GM10266 (cell line): ENCODE data around the gene ATAD3A.
A peak's percentile ranks its signal among the peaks of the same experiment; 100 is the strongest.
"Not testable (repeated sequence)": the region's sequence is repeated elsewhere in the genome, so short reads cannot be mapped to it uniquely, and the experiment has no call there.

Experiments
- DNase-seq: peaks from one replicate; pipeline ENCODE4 v3.0.0; 2012; ENCODE audit errors: extremely low spot score
- TF ChIP-seq, protein P1 (sequence below): IDR thresholded peaks from 2 replicates; pipeline ENCODE4 v1.5.1; 2012; ENCODE audit warnings: mild to moderate bottlenecking, low read depth; ENCODE audit not compliant: control insufficient read depth, insufficient read depth; ENCODE audit errors: missing control alignments

The ATAD3A gene

DNA sequence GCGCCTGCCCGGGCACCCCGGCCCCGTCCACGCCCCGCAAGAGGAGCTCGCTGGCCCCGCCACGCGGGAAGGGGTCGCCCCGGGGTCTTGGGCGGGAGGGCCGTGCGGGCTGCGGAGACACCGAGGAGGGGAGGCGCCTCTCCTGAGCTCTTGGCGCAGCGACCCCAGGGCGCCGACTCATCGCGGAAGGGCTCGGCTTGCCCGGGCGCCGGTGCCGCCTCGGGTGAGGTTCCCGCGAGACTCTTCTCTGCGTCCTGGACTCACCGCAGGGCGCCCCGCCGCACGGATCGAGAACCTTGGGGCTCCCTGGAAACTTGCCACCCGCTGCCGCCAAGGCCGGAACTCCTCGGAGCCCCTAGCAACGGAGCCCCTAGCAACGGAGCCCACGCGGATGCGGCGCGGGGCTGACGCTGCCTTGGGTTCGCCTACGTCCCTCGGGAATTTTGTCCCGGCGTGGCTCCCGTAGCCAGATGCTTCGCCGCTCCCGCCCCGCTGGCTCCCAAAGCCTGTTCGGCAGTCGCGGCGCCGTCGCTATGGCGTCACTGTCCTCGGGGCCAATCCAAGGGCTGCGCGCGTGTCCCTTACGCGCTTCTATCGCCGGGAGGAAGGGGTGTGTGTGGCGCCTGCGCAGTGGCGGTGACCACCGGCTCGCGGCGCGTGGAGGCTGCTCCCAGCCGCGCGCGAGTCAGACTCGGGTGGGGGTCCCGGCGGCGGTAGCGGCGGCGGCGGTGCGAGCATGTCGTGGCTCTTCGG lies at the start of gene ATAD3A:
Gene ATAD3A, plus strand, starts transcription at position 630 of the 753 bp plus-strand sequence. Its CDS starts 107 bp downstream, at position 737.
- TF ChIP-seq, protein P1, sequence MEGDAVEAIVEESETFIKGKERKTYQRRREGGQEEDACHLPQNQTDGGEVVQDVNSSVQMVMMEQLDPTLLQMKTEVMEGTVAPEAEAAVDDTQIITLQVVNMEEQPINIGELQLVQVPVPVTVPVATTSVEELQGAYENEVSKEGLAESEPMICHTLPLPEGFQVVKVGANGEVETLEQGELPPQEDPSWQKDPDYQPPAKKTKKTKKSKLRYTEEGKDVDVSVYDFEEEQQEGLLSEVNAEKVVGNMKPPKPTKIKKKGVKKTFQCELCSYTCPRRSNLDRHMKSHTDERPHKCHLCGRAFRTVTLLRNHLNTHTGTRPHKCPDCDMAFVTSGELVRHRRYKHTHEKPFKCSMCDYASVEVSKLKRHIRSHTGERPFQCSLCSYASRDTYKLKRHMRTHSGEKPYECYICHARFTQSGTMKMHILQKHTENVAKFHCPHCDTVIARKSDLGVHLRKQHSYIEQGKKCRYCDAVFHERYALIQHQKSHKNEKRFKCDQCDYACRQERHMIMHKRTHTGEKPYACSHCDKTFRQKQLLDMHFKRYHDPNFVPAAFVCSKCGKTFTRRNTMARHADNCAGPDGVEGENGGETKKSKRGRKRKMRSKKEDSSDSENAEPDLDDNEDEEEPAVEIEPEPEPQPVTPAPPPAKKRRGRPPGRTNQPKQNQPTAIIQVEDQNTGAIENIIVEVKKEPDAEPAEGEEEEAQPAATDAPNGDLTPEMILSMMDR: no peak
- DNase-seq: peak; percentile 100

DNA sequence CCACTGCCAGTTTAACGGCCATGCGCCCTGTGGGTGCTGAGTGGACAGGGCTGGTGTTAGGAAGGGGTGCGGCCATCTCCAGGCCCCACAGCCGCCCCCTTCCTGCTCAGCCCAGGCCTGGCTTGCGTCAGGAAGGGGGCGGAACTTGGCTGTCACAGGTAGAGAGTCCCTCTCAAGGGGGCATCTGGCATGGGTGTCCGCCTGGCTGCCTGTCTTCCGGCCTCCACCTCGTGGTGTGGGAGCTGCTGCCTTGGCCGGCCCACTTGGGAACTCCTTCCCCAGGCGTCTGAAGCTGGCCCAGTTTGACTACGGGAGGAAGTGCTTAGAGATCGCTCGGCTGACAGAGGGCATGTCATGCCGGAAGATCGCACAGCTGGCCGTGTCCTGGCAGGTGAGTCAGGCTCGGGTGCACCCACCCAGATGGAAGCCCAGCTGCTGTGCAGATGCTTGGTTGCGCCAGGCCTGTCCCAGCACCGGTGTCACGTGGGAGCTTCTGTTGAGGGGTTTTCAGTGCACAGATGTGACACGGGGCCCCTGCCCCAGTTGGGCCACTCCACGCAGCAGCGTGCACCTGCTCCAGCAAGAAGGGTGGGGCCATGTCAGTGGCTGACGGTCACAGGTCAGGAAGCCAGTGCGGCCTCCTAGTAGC lies 49.5 kb upstream of the ATAD3A start:
- no peak for DNase-seq
- TF ChIP-seq, protein P1: no peak

DNA sequence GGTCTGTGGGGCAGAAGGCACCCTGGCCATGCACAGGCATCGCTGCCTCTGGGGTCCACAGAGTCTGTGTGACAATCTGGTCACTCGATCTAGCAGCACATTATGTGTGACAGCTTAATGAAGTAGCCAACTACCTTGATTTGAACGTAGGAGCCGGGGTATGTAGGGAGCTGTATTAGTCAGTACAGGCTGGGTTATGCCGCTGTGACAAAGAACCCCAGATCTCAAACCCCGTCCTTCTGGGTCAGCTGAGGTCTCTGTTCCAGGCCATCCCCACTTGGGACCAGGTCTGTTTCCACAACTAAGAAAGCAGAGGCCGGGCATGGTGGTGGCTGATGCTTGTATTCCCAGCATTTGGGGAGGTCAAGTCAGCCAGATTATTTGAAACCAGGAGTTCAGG lies 48.6 kb upstream of the ATAD3A start:
- no peak for DNase-seq
- TF ChIP-seq, protein P1: no peak

DNA sequence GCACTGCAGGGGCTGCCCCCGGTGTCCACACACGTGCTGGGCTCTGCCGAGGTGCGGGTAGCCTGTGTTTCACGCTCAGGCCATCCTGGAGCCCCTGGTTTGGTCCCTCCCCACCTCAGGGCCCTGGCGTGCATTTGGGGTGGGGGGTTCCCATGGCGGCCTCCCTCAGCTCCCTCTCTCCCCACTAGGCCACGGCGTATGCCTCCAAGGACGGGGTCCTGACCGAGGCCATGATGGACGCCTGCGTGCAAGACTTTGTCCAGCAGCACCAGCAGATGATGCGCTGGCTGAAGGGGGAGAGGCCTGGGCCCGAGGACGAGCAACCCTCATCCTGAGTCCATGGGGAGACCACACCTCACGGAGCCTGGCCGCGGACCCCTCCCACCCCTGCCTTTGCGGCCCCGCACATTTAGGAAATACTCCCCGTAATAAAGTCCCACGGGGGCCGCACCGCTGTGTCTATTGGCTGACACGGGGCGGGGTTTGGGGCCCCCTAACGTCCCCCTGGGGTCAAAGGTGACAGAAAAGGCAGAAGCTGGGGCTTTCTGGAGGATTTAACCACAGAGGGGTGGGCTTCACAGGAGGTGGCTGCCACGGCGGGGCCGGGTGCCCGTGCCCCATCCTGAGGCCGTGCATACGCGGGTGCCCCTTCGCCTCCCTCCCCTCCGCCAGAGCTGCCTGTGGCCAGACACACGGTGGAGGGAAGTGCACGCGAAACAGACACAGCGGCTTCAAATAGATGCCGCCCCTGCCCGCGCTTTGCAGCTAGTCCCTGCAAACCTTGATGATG lies 43.6 kb upstream of the ATAD3A start:
- not testable (repeated sequence) for DNase-seq

DNA sequence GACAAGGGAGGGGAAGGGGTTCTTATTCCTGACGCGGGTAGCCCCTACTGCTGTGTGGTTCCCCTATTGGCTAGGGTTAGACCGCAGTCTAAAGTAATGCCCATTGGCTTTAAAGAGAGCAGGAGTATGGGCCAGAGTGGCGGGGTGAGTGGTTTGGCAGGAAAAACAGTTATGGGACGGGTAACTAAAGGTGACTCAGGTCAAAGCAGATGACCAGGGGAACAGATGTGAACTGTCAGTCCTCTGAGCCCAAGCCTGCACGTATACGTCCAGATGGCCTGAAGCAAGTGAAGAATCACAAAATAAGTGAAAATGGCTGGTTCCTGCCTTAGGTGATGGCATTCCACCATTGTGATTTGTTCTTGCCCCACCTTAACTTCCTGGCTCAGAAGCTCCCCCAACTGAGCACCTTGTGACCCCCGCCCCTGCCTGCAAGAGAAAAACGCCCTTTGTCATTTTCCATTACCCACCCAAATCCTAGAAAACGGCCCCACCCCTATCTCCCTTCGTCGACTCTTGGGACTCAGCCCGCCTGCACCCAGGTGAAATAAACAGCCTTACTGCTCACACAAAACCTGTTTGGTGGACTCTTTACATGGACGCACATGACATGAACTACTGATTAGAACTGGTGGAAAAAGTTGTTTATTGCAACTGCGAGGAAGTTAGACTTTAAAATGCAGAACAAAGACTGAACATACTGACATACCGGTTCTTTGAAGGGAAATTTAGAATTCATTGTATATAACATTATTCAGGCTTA lies 41.2 kb upstream of the ATAD3A start:
- TF ChIP-seq, protein P1: no peak
- DNase-seq: no peak

DNA sequence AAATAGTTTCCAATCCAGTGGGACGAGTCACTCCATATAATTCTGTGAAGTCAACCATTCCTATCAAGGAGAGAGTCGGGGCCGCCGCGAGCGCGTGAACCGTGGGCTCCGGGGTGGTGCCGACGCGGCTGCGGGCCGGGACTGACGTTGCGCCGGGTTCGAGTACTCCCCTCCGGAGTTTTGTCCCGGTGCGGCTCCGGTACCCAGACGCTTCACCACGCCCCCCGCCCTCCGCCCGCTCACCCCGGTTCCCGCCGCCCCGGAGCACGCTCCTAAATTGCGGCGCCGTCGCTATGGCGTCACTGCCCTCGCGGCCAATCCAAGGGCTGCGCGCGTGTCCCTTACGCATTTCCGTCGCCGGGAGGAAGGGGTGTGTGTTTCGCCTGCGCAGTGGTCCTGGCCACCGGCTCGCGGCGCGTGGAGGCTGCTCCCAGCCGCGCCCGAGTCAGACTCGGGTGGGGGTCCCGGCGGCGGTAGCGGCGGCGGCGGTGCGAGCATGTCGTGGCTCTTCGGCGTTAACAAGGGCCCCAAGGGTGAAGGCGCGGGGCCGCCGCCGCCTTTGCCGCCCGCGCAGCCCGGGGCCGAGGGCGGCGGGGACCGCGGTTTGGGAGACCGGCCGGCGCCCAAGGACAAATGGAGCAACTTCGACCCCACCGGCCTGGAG lies 40.4 kb upstream of the ATAD3A start, which contains the start of gene ATAD3B:
Gene ATAD3B, plus strand, starts transcription at position 377 of the 664 bp plus-strand sequence. Its CDS starts 120 bp downstream, at position 497.
- peak; percentile 98 for DNase-seq
- TF ChIP-seq, protein P1: no peak

DNA sequence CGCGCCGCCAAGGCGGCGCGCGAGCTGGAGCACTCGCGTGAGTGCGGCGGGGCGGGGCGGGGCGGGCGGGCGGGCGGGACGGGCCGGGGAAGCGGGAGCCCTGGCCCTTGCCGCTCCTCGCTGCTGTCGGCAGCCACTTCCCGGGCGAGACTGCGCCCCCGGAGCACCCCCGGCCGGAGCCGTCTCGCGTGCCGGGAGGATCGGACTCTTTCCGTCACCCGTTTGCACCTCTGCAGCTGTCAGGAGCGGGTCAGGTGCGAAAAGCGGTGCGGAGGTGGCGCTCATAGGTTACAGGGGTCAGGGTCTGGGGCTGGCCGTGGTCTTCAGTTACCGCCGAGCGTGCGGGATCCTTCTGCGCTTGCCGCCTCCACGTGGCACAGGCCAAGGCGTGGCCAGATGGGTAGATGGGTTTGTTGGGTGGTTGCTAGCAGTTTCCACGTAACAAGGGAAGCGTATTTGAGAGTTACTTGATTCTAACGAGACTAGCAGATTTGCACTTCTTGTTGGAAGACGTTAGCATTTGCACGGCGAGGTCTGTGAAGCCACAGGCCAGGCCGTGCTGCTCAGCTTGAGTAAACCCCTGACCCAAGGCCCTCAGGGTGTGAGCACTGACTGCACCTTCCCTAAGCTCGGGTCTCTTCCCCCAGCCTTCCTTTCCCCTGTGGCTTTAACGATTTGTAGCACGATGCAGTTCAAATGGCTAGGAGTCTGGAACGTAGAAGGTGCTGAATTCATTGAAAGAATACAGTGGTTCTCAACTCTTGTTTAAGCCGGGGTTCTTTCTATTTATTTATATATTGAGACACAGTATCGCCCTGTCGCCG lies 39.7 kb upstream of the ATAD3A start:
- not testable (repeated sequence) for DNase-seq

DNA sequence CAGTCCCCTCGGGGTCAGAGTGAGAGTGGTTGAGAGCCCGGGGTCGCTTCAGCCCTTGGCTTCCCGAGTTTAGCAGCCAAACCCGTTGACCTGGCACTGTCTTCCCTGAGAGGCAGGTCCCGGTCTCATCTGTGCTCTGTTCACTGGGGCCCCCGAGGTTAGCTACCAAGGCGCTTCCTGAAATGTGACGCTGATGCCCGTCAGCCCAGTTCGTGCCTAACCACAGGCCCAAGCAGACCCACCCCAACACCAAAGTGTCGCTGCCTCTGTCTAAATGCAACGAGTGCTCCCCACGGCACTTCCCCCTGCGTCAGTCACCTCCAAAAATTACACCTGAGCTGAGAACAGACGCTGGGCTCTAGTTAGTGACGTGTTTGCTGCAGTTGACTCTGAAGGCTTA lies 36.0 kb upstream of the ATAD3A start:
- not testable (repeated sequence) for DNase-seq
